GM23338 (cell line): Measurements from ENCODE around the gene LRTM2.

Source experiments
- CREB1 ChIP-seq: fragments of 250-450 bp; sonication (Bioruptor Pico); IDR thresholded peaks from 2 replicates; pipeline ENCODE4 v1.5.0; 2020; ENCODE audit warnings: low read depth, mild to moderate bottlenecking, moderate library complexity
- CTCF ChIP-seq, 2 experiments: fragments of 200-600 bp in 1 of 2; sonication (generic) in 1 of 2; conservative IDR thresholded peaks; 2 replicates each; pipeline versions ENCODE4 v1.5.1 to v1.6.1; 2016 to 2017; ENCODE audit warnings: antibody characterized with exemption in 2 of 2, low read depth in 2 of 2, mild to moderate bottlenecking in 2 of 2, moderate library complexity in 1 of 2
- EZH2 ChIP-seq: fragments of 200-600 bp; sonication (generic); IDR thresholded peaks from one replicate; pipeline ENCODE4 v1.8.0; 2017; ENCODE audit warnings: antibody characterized with exemption, mild to moderate bottlenecking, low read depth; ENCODE audit not compliant: unreplicated experiment
- EZH2phosphoT487 ChIP-seq: fragments of 200-600 bp; sonication (generic); IDR thresholded peaks from one replicate; pipeline ENCODE4 v1.8.1; 2018; ENCODE audit warnings: antibody characterized with exemption; ENCODE audit not compliant: unreplicated experiment
- JUNB ChIP-seq: IDR thresholded peaks from one replicate; pipeline ENCODE4 v1.6.1; 2016; ENCODE audit warnings: antibody characterized with exemption; ENCODE audit not compliant: unreplicated experiment
- POLR2AphosphoS5 ChIP-seq: IDR thresholded peaks from 2 replicates; pipeline ENCODE4 v1.6.1; 2016; ENCODE audit warnings: antibody characterized with exemption, low read depth
- STAT1 ChIP-seq: IDR thresholded peaks from one replicate; pipeline ENCODE4 v1.6.1; 2016; ENCODE audit warnings: antibody characterized with exemption; ENCODE audit not compliant: unreplicated experiment
- ZNF331 ChIP-seq: fragments of 250-450 bp; sonication (Bioruptor Pico); IDR thresholded peaks from 2 replicates; pipeline ENCODE4 v1.5.0; 2020; ENCODE audit warnings: low read depth, mild to moderate bottlenecking, moderate library complexity
- TF ChIP-seq, protein P1 (sequence below): IDR thresholded peaks from one replicate; pipeline ENCODE4 v1.6.1; 2018; ENCODE audit warnings: antibody characterized with exemption; ENCODE audit not compliant: unreplicated experiment

DNA sequence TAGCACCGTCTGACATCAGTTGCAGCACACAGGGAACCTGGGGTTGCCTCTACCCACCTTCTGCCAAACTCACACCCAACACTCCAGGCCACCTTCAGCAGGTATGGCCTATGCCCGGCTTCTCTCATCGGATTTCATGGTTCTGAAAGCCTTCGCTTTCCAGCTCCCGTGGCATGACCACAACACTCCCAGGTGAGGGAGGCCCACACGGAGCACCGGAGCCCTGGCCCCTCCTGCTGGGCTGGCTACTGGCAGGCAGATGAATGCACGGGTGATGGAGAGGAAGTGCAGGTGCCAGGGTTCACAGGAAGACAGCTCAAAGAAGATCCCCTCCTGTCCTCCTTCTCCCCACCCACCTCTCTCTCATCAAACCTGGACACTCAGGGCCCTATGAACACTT is 60.9 kb downstream of the LRTM2 start:
- no peak for TF ChIP-seq CTCF (conservative IDR thresholded peaks at IDR 0.05; ENCODE audit: low read depth in 2 of 2)
- TF ChIP-seq EZH2phosphoT487 = no peak
- no peak for TF ChIP-seq POLR2AphosphoS5
- no peak for TF ChIP-seq EZH2
- no peak for TF ChIP-seq ZNF331
- no peak for TF ChIP-seq CREB1 (CRISPR knock-in tag)
- TF ChIP-seq JUNB = no peak
- no peak for TF ChIP-seq STAT1
- TF ChIP-seq, protein P1, sequence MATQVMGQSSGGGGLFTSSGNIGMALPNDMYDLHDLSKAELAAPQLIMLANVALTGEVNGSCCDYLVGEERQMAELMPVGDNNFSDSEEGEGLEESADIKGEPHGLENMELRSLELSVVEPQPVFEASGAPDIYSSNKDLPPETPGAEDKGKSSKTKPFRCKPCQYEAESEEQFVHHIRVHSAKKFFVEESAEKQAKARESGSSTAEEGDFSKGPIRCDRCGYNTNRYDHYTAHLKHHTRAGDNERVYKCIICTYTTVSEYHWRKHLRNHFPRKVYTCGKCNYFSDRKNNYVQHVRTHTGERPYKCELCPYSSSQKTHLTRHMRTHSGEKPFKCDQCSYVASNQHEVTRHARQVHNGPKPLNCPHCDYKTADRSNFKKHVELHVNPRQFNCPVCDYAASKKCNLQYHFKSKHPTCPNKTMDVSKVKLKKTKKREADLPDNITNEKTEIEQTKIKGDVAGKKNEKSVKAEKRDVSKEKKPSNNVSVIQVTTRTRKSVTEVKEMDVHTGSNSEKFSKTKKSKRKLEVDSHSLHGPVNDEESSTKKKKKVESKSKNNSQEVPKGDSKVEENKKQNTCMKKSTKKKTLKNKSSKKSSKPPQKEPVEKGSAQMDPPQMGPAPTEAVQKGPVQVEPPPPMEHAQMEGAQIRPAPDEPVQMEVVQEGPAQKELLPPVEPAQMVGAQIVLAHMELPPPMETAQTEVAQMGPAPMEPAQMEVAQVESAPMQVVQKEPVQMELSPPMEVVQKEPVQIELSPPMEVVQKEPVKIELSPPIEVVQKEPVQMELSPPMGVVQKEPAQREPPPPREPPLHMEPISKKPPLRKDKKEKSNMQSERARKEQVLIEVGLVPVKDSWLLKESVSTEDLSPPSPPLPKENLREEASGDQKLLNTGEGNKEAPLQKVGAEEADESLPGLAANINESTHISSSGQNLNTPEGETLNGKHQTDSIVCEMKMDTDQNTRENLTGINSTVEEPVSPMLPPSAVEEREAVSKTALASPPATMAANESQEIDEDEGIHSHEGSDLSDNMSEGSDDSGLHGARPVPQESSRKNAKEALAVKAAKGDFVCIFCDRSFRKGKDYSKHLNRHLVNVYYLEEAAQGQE = no peak
